ENCODE results near the gene IL9R. TPM values are rescaled to one million over a fixed set of nuclear protein-coding genes. Genes with fewer than 3 reads are reported as not detected.

The IL9R gene
- not detected in 2 replicates for polyA plus RNA-seq

DNA sequence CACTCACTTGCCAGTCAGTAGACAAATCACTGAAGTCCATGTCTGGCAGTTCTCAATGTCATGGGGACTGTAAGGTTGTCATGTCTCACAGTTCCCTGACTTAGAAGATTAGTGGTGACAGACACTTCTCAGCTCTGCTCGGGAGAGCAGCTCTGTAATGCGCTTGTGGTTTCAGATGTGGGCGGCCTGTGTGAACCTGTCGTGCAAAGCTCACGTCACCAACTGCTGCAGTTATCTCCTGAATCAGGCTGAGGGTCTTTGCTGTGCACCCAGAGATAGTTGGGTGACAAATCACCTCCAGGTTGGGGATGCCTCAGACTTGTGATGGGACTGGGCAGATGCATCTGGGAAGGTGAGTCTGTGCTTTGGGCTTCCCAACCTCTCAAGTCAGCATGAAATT, at the start of gene IL9R:
Gene IL9R, plus strand, starts transcription at position 261 of the 400 bp plus-strand sequence. Its CDS starts 64 bp downstream, at position 325.

Other genes with a start within 250 kb of the IL9R start
- gene VAMP7, start 116.4 kb upstream of the IL9R start, polyA plus RNA-seq = 18.3 and 29.3 TPM in 2 replicates